HCT116 (cell line): ENCODE data around the gene HSPBAP1. TPM values are rescaled to one million over a fixed set of nuclear protein-coding genes. Genes with fewer than 3 reads are reported as not detected.

Source experiments
- ATAC-seq: fragments of 200-7000 bp; cut with Tn5 transposase; 2 replicates; pipeline ENCODE4 v1.9.1; 2020; ENCODE audit warnings: mild to moderate bottlenecking, moderate library complexity
- BruUV-seq: library from RNA; stranded (reverse); fragments of 400-500 nt; replicated peaks from 2 replicates; lab custom pipeline; 2021; lab: Mats Ljungman, UMichigan
- CTCF ChIA-PET: fragments of 300-600 bp; sonication (Branson Sonifier 250); formaldehyde crosslinking; loops from one replicate; lab custom pipeline; 2021; ENCODE audit warnings: antibody characterized with exemption; lab: Charles Lee
- POLR2A ChIA-PET: fragments of 300-600, 350-600 bp; sonication (Branson Sonifier 250); formaldehyde crosslinking; loops from one replicate; lab custom pipeline; 2021; ENCODE audit warnings: antibody characterized with exemption; lab: Charles Lee
- RAD21 ChIA-PET, 2 experiments: fragments of 300-600 bp; sonication (Branson Sonifier 250); formaldehyde crosslinking; loops; one replicate each; lab custom pipeline; 2023; ENCODE audit warnings: low total read pairs in 2 of 2; ENCODE audit not compliant: uncharacterized antibody in 2 of 2, unreplicated experiment in 2 of 2, low non-redundant PET in 1 of 2; lab: Charles Lee
- DNase-seq: peaks from one replicate; pipeline ENCODE4 v3.0.0-alpha.2; 2010; ENCODE audit warnings: low read depth, low spot score
- H2AFZ ChIP-seq: fragments of 200-600 bp; shearing (Covaris generic), sonication (generic); 2 replicates; pipeline ENCODE4 v1.6.1; 2017; ENCODE audit warnings: low read depth, mixed run types, mixed read lengths, antibody characterized with exemption, low read length; ENCODE audit not compliant: poor library complexity, severe bottlenecking
- H3K27ac ChIP-seq: 2 replicates; pipeline ENCODE4 v1.5.1; 2012; ENCODE audit warnings: low read depth, low read length
- H3K27me3 ChIP-seq: fragments of 200-600 bp; sonication (generic); 2 replicates; pipeline ENCODE4 v1.6.1; 2016; ENCODE audit warnings: mixed run types, low read length, mixed read lengths; ENCODE audit not compliant: insufficient read depth
- H3K36me3 ChIP-seq, 2 experiments: fragments of 200-500 bp in 1 of 2; fragments of 200-600 bp in 1 of 2; sonication (Bioruptor generic) in 1 of 2; sonication (generic) in 1 of 2; 2 replicates each; pipeline versions ENCODE4 v1.5.1 to v1.6.1; 2014 to 2016; ENCODE audit warnings: low read length in 2 of 2, inconsistent platforms in 1 of 2, mixed read lengths in 1 of 2, mixed run types in 1 of 2; ENCODE audit not compliant: insufficient read depth in 2 of 2, control insufficient read depth in 1 of 2
- H3K4me1 ChIP-seq, 2 experiments: fragments of 200-600 bp in 1 of 2; sonication (generic) in 1 of 2; 2 replicates each; pipeline versions ENCODE4 v1.5.1 to v1.6.1; 2012 to 2017; ENCODE audit warnings: low read length in 2 of 2, inconsistent platforms in 1 of 2, mild to moderate bottlenecking in 1 of 2, mixed read lengths in 1 of 2, mixed run types in 1 of 2, moderate library complexity in 1 of 2; ENCODE audit not compliant: insufficient read depth in 2 of 2, control insufficient read depth in 1 of 2
- H3K4me2 ChIP-seq: fragments of 200-600 bp; sonication (generic); 2 replicates; pipeline ENCODE4 v1.6.1; 2017; ENCODE audit warnings: mixed run types, low read length, mixed read lengths
- H3K4me3 ChIP-seq, 2 experiments: fragments of 200-600 bp in 1 of 2; sonication (generic) in 1 of 2; replicated peaks in 1 of 2; 2 replicates each; pipeline ENCODE4 v1.5.1; 2011 to 2016; ENCODE audit warnings: low read length in 2 of 2, control low read depth in 1 of 2, low read depth in 1 of 2, mild to moderate bottlenecking in 1 of 2, mixed read lengths in 1 of 2, mixed run types in 1 of 2
- H3K79me2 ChIP-seq: fragments of 200-600 bp; sonication (generic); 2 replicates; pipeline ENCODE4 v1.6.1; 2017; ENCODE audit warnings: mild to moderate bottlenecking, mixed run types, low read length, moderate library complexity, mixed read lengths; ENCODE audit not compliant: insufficient read depth
- H3K9ac ChIP-seq: fragments of 200-600 bp; sonication (generic); 2 replicates; pipeline ENCODE4 v1.6.1; 2016; ENCODE audit warnings: low read length, mixed read lengths
- H3K9me2 ChIP-seq: fragments of 200-600 bp; sonication (generic), shearing (Covaris generic); 2 replicates; pipeline ENCODE4 v1.6.1; 2017; ENCODE audit warnings: mixed run types, mild to moderate bottlenecking, moderate library complexity; ENCODE audit not compliant: insufficient read depth
- H3K9me3 ChIP-seq, 2 experiments: fragments of 200-500 bp in 1 of 2; fragments of 200-600 bp in 1 of 2; sonication (Bioruptor generic) in 1 of 2; sonication (generic) in 1 of 2; 2 replicates each; pipeline ENCODE4 v1.6.1; 2014 to 2017; ENCODE audit warnings: low read length in 2 of 2, mixed read lengths in 2 of 2, inconsistent platforms in 1 of 2, low read depth in 1 of 2, mild to moderate bottlenecking in 1 of 2, mixed run types in 1 of 2, moderate library complexity in 1 of 2; ENCODE audit not compliant: control insufficient read depth in 1 of 2, insufficient read depth in 1 of 2
- H4K20me1 ChIP-seq: fragments of 200-600 bp; sonication (generic), shearing (Covaris generic); 2 replicates; pipeline ENCODE4 v1.6.1; 2017; ENCODE audit warnings: mixed run types, mild to moderate bottlenecking, moderate library complexity; ENCODE audit not compliant: insufficient read depth
- CBX3 ChIP-seq: IDR thresholded peaks from 2 replicates; pipeline ENCODE4 v1.6.1; 2012; ENCODE audit warnings: low read depth
- CEBPB ChIP-seq: IDR thresholded peaks from 2 replicates; pipeline ENCODE4 v1.6.1; 2012; ENCODE audit warnings: low read depth
- EGR1 ChIP-seq: IDR thresholded peaks from 2 replicates; pipeline ENCODE4 v1.6.1; 2012; ENCODE audit warnings: low read depth
- EZH2 ChIP-seq: fragments of 200-600 bp; sonication (generic); IDR thresholded peaks from 2 replicates; pipeline ENCODE4 v1.6.1; 2017; ENCODE audit warnings: antibody characterized with exemption, mixed run types
- JUND ChIP-seq: IDR thresholded peaks from 2 replicates; pipeline ENCODE4 v1.6.1; 2012
- POLR2AphosphoS5 ChIP-seq: IDR thresholded peaks from 2 replicates; pipeline ENCODE4 v1.6.1; 2011; ENCODE audit warnings: mild to moderate bottlenecking, low read depth, low read length, moderate library complexity
- RAD21 ChIP-seq: IDR thresholded peaks from 2 replicates; pipeline ENCODE4 v1.6.1; 2012; ENCODE audit warnings: low read depth, mild to moderate bottlenecking
- SRF ChIP-seq: IDR thresholded peaks from 2 replicates; pipeline ENCODE4 v1.6.1; 2012; ENCODE audit warnings: low read depth
- TCF7L2 ChIP-seq: IDR thresholded peaks from 2 replicates; pipeline ENCODE4 v1.7.0; 2011; ENCODE audit warnings: borderline replicate concordance, inconsistent platforms; ENCODE audit not compliant: insufficient read depth, insufficient read length; ENCODE audit errors: extremely low read depth
- intact Hi-C: fragments of 100-400 bp; cut with micrococcal nuclease; formaldehyde crosslinking; loops from 2 replicates; pipeline ENCODE4 v1.10.0; 2022
- total RNA-seq: library from RNA; stranded (reverse); gene quantifications from one replicate; pipeline ENCODE4 v1.2.1, GENCODE V29; 2021; ENCODE audit not compliant: unreplicated experiment
- TF ChIP-seq, protein P1 (sequence below): IDR thresholded peaks from 2 replicates; pipeline ENCODE4 v1.6.1; 2012; ENCODE audit warnings: low read depth

The HSPBAP1 gene
- total RNA-seq, 1 experiment from 2014 or later, result 6.6 TPM

- ATAC-seq (no peak), DNase-seq (no peak)
- CTCF ChIA-PET, result no interaction called here
- H3K4me1 ChIP-seq, result peaks cover 1 to 7% of the 10 kb centered on the region in 2 experiments; a peak in 3 of 4 replicates
- no peak for TF ChIP-seq JUND
- no peak for TF ChIP-seq TCF7L2
- TF ChIP-seq EZH2, result no peak
- no peak for TF ChIP-seq CBX3
- no peak for TF ChIP-seq RAD21
- TF ChIP-seq EGR1, result no peak
- no peak for TF ChIP-seq CEBPB
- TF ChIP-seq, protein P1, sequence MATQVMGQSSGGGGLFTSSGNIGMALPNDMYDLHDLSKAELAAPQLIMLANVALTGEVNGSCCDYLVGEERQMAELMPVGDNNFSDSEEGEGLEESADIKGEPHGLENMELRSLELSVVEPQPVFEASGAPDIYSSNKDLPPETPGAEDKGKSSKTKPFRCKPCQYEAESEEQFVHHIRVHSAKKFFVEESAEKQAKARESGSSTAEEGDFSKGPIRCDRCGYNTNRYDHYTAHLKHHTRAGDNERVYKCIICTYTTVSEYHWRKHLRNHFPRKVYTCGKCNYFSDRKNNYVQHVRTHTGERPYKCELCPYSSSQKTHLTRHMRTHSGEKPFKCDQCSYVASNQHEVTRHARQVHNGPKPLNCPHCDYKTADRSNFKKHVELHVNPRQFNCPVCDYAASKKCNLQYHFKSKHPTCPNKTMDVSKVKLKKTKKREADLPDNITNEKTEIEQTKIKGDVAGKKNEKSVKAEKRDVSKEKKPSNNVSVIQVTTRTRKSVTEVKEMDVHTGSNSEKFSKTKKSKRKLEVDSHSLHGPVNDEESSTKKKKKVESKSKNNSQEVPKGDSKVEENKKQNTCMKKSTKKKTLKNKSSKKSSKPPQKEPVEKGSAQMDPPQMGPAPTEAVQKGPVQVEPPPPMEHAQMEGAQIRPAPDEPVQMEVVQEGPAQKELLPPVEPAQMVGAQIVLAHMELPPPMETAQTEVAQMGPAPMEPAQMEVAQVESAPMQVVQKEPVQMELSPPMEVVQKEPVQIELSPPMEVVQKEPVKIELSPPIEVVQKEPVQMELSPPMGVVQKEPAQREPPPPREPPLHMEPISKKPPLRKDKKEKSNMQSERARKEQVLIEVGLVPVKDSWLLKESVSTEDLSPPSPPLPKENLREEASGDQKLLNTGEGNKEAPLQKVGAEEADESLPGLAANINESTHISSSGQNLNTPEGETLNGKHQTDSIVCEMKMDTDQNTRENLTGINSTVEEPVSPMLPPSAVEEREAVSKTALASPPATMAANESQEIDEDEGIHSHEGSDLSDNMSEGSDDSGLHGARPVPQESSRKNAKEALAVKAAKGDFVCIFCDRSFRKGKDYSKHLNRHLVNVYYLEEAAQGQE, result no peak
- no peak for TF ChIP-seq POLR2AphosphoS5
- no peak for TF ChIP-seq SRF
- POLR2A ChIA-PET, result no interaction called here
- no peak overlapping the region for H2AFZ ChIP-seq
- H3K79me2 ChIP-seq, result no peaks in the 10 kb centered on the region
- no peak overlapping the region for H3K4me2 ChIP-seq
- RAD21 ChIA-PET, result no interaction called here
- H3K4me3 ChIP-seq, result no peak overlapping the region
- no TSS peak for BruUV-seq
- H3K36me3 ChIP-seq, result no peaks in the 10 kb centered on the region
- H3K9ac ChIP-seq, result no peak overlapping the region
- no peaks in the 10 kb centered on the region for H3K27me3 ChIP-seq
- H3K9me2 ChIP-seq, result no peaks in the 10 kb centered on the region
- intact Hi-C loops, result no loop called here
- H4K20me1 ChIP-seq, result no peaks in the 10 kb centered on the region
- H3K27ac ChIP-seq, result no peak overlapping the region
- H3K9me3 ChIP-seq, result no peaks in the 10 kb centered on the region
Measured at GRCh38 chr3:122787872-122788271, 5.8 kb downstream of the HSPBAP1 start.
